MM.1S (cell line): Measurements from ENCODE around the gene PROK1.

Experiments used
- DNase-seq: peaks from one replicate; pipeline ENCODE4 v3.0.0-alpha.2; 2015
- H2AFZ ChIP-seq: fragments of 300-600 bp; sonication (generic); 2 replicates; pipeline ENCODE4 v1.6.0; 2016; ENCODE audit warnings: antibody characterized with exemption, low read length
- H3F3A ChIP-seq: fragments of 300-600 bp; sonication (generic); 2 replicates; pipeline ENCODE4 v1.6.1; 2016; ENCODE audit warnings: mild to moderate bottlenecking, antibody characterized with exemption, low read length, moderate library complexity, mixed read lengths; ENCODE audit not compliant: insufficient read depth
- H3K27ac ChIP-seq: fragments of 300-600 bp; sonication (generic); 2 replicates; pipeline ENCODE4 v1.5.1; 2016; ENCODE audit warnings: mild to moderate bottlenecking, low read length
- H3K27me3 ChIP-seq: fragments of 300-600 bp; sonication (generic); replicated peaks from 2 replicates; pipeline ENCODE4 v1.6.0; 2016; ENCODE audit warnings: low read length; ENCODE audit not compliant: insufficient read depth
- H3K36me3 ChIP-seq: fragments of 300-600 bp; sonication (generic); replicated peaks from 2 replicates; pipeline ENCODE4 v1.6.1; 2016; ENCODE audit warnings: mild to moderate bottlenecking, low read length, mixed read lengths; ENCODE audit not compliant: insufficient read depth
- H3K4me1 ChIP-seq: fragments of 300-600 bp; sonication (generic); 2 replicates; pipeline ENCODE4 v1.6.1; 2016; ENCODE audit warnings: low read length, mixed read lengths
- H3K4me2 ChIP-seq: fragments of 300-600 bp; sonication (generic); 2 replicates; pipeline ENCODE4 v1.6.0; 2016; ENCODE audit warnings: low read depth, low read length
- H3K4me3 ChIP-seq: fragments of 300-600 bp; sonication (generic); 2 replicates; pipeline ENCODE4 v1.5.1; 2016; ENCODE audit warnings: low read length, mixed read lengths
- H3K79me2 ChIP-seq: fragments of 300-600 bp; sonication (generic); 2 replicates; pipeline ENCODE4 v1.6.1; 2016; ENCODE audit warnings: mixed run types, low read length, mixed read lengths
- H3K9ac ChIP-seq: fragments of 300-600 bp; sonication (generic); 2 replicates; pipeline ENCODE4 v1.6.1; 2016; ENCODE audit warnings: low read length, mixed read lengths
- H3K9me2 ChIP-seq: fragments of 300-600 bp; sonication (generic); replicated peaks from 2 replicates; pipeline ENCODE4 v1.6.1; 2016; ENCODE audit warnings: mild to moderate bottlenecking, low read length, mixed read lengths; ENCODE audit not compliant: insufficient read depth
- H3K9me3 ChIP-seq: fragments of 300-600 bp; sonication (generic); replicated peaks from 2 replicates; pipeline ENCODE4 v1.6.1; 2016; ENCODE audit warnings: mild to moderate bottlenecking, low read length, mixed read lengths; ENCODE audit not compliant: insufficient read depth
- H4K20me1 ChIP-seq: fragments of 300-600 bp; sonication (generic); 2 replicates; pipeline ENCODE4 v1.6.1; 2016; ENCODE audit warnings: mild to moderate bottlenecking, low read length, moderate library complexity, mixed read lengths; ENCODE audit not compliant: insufficient read depth
- EZH2 ChIP-seq: fragments of 300-600 bp; sonication (generic); optimal IDR thresholded peaks from 2 replicates; pipeline ENCODE3; 2017; ENCODE audit warnings: low read depth, mild to moderate bottlenecking, antibody characterized with exemption, low read length, mixed read lengths
- EZH2phosphoT487 ChIP-seq: fragments of 300-600 bp; sonication (generic); IDR thresholded peaks from 2 replicates; pipeline ENCODE4 v1.6.1; 2018; ENCODE audit warnings: antibody characterized with exemption, low read length
- TF ChIP-seq, protein P1 (sequence below): fragments of 300-600 bp; sonication (generic); IDR thresholded peaks from 2 replicates; pipeline ENCODE4 v1.5.1; 2016; ENCODE audit warnings: antibody characterized with exemption, low read length, mixed read lengths

Gene PROK1

DNA sequence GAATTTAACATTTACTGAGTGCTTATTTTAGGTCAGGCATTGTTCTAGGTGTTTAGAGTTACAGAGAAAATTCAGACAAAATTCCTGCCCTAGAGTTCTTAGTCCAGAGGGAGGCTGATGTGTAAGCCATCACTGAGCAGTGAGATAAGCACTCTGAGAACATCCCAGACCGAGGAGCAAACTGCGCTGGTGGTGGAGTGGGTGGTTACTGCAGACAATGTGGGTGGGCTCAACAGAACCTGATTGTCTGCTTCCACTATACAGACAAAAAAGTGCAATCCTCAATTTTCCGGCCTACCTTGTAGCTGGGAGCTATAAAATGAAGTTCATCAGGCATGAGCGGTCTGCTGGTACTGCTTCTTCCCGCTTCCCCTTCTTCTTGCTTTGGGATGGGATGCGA, 23.5 kb downstream of the PROK1 start:
- Histone ChIP-seq H3K9ac (no peak overlapping the region), H3F3A (no peaks in the 10 kb centered on the region), H3K4me1 (no peaks in the 10 kb centered on the region), H3K9me3 (no peaks in the 10 kb centered on the region), H3K27me3 (no peaks in the 10 kb centered on the region), H3K36me3 (no peaks in the 10 kb centered on the region), H3K4me2 (no peak overlapping the region), H2AFZ (no peak overlapping the region), H3K79me2 (no peaks in the 10 kb centered on the region), H3K9me2 (no peaks in the 10 kb centered on the region), H3K4me3 (no peak overlapping the region), H3K27ac (no peak overlapping the region), H4K20me1 (no peaks in the 10 kb centered on the region)
- no peak for DNase-seq
- TF ChIP-seq, protein P1, sequence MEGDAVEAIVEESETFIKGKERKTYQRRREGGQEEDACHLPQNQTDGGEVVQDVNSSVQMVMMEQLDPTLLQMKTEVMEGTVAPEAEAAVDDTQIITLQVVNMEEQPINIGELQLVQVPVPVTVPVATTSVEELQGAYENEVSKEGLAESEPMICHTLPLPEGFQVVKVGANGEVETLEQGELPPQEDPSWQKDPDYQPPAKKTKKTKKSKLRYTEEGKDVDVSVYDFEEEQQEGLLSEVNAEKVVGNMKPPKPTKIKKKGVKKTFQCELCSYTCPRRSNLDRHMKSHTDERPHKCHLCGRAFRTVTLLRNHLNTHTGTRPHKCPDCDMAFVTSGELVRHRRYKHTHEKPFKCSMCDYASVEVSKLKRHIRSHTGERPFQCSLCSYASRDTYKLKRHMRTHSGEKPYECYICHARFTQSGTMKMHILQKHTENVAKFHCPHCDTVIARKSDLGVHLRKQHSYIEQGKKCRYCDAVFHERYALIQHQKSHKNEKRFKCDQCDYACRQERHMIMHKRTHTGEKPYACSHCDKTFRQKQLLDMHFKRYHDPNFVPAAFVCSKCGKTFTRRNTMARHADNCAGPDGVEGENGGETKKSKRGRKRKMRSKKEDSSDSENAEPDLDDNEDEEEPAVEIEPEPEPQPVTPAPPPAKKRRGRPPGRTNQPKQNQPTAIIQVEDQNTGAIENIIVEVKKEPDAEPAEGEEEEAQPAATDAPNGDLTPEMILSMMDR, result no peak
- no peak for TF ChIP-seq EZH2phosphoT487
- no peak for TF ChIP-seq EZH2

DNA sequence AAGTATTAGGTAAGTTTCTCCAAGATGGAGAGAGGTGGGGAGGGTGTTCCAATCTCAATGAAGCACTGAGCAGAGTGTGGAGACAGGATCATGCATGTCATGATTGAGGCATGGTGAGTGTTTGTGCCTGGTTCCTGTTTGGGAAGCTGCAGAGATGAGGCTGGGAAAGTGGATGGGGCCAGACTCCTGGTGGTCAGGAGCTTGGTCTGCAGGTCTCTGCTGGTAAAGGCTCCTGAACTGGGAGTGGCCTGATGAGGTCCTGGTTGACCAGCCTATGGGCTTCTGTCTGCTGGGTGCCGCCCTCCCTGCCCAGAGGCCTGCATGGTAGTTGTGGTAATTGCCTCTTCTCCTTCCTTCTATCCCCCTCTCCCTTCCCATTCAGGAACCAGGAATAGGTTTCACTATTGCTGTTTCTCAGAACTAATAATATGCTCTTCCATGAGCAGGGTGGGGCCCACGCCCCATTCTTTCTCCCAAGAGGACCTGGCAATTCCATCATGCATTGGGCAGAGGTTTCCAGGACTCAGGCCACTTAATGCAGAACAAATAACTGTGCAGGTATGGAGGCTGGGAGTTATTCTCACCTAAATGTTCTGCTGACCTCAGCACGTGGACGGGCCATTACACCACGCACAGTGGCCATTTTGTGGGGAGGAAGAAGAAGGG, 24.5 kb downstream of the PROK1 start:
- Histone ChIP-seq H4K20me1 (no peaks in the 10 kb centered on the region), H3K36me3 (no peaks in the 10 kb centered on the region), H3K4me2 (no peak overlapping the region), H3K4me3 (no peak overlapping the region), H3K27me3 (no peaks in the 10 kb centered on the region), H3F3A (no peaks in the 10 kb centered on the region), H3K79me2 (no peaks in the 10 kb centered on the region), H3K4me1 (no peaks in the 10 kb centered on the region), H3K9me2 (no peaks in the 10 kb centered on the region), H3K9me3 (no peaks in the 10 kb centered on the region), H3K27ac (no peak overlapping the region), H3K9ac (no peak overlapping the region), H2AFZ (no peak overlapping the region)
- no peak for DNase-seq
- TF ChIP-seq, protein P1, result no peak
- TF ChIP-seq EZH2, result no peak

DNA sequence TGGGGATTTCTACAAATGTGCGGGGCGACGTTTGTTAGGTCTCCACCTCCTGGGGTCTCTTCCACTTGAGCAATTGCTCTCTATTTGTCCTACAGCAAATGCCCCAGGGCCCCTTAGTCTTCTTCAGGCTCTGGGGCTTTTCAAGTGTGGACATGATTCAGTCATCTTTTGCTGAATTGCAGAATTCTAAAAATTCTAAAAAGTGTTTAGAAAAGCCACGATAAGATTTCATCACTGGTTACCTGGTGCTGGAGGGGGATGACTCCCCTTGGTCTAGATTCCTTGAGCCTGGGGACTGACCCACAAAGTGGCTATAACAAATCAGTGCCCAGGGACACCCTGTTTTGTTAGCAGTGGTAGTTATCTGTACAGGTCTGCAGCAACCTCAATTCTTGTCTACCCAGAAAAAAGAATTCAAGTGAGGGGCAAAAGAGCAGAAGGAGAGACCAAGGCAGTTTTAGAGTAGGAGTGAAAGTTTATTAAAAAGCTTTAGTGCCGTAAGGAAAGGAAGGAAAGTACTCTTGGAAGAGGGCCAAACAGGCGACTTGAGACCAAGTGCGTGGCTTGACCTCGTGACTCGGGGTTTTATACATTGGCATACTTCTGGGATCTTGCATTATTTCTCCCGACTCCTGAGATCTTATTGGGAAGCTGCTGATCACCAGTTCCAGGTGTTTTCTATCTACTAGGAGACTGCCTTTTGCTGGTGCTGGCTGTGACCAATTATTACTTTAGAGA, 25.2 kb downstream of the PROK1 start:
- no peaks in the 10 kb centered on the region for H3F3A ChIP-seq
- H3K4me2 ChIP-seq, result no peak overlapping the region
- H3K27ac ChIP-seq, result no peak overlapping the region
- H3K9me2 ChIP-seq, result no peaks in the 10 kb centered on the region
- DNase-seq, result no peak
- H3K4me3 ChIP-seq, result no peak overlapping the region
- H3K27me3 ChIP-seq, result no peaks in the 10 kb centered on the region
- H4K20me1 ChIP-seq, result no peaks in the 10 kb centered on the region
- no peak overlapping the region for H3K9ac ChIP-seq
- H3K36me3 ChIP-seq, result no peaks in the 10 kb centered on the region
- TF ChIP-seq EZH2 (no peak), EZH2phosphoT487 (no peak)
- TF ChIP-seq, protein P1, result no peak
- H3K4me1 ChIP-seq, result no peaks in the 10 kb centered on the region
- H2AFZ ChIP-seq, result no peak overlapping the region
- no peaks in the 10 kb centered on the region for H3K9me3 ChIP-seq
- H3K79me2 ChIP-seq, result no peaks in the 10 kb centered on the region
